GM19023 (cell line): ENCODE measurements around the gene XPR1.

ENCODE experiments used
- ATAC-seq: cut with Tn5 transposase; IDR thresholded peaks from one replicate; pipeline ENCODE4 v1.9.1; 2021; ENCODE audit warnings: mild to moderate bottlenecking, moderate library complexity; ENCODE audit not compliant: unreplicated experiment

XPR1 gene

DNA sequence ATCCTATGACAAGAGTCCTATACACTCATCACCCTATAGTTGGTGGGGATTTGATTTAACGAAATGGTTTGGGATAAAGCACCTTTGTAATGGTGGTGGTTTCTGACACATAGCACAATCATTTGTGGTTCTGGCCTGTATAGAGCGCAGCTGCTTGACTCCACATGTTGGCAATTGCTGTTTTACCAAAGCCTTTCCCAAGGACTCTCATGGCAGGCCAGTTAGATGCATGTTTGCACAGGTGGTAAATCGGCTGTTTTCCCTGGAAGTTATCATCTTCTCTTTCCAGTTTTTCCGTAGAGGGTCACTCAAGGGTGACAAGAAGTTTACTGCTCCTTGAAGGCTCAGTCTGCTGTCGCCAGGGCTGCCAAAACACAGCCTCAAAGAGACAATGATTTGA, 17.1 kb upstream of the XPR1 start:
- no peak for ATAC-seq

DNA sequence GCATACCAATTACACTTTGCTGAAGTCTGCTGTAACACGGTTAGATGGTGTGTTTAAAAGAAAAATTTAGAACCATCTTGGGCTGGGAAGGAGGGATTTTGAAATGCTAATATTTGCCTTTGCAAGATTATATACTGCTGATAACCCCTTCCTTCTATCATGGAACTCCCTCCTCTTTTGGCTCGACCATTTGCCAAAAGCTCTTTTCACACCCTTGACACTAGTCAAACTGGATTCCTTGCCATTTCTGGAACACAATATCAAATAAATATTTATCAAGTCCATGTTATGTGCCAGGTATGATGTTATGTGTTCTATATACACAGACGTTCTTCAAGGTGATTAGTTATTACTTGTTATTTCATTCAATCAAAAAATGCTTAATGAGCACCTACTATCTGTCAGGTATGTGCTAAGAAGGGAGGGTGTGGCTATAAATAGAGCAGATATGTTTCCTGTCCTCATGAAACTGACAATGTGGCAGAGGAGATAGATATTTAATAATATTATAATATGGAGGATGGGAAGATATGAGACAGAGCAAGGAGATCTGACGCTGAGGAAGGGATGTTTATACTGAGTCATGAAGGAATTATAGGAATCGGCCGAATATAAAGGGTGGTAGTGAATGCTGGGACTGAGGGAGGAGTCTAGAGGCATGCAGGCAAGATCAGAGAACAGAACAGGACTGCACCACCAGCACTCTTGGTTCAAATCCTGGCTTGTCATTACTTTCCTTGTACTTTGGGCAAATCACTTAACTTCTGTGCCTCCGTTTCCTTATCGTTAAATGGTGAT, 16.1 kb upstream of the XPR1 start:
- no peak for ATAC-seq

DNA sequence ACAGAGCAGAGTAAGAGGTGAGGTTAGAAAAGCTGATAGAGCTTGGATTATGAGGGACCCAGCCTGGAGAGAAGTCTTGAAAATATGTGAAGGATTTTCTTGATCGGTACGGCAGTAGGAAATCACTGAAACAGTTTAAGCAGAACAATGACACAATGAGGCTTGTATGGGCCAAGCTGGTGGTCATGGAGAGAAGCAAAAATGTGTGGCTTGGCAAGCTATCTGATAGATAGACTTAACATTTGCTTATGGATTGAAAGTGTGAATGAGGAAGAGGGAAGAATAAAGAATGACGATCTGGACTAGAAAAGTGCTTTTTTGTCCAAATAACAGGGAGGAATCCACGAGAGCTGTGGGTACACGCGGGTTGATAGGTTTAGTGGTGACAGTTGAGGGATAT, 15.4 kb upstream of the XPR1 start:
- no peak for ATAC-seq

DNA sequence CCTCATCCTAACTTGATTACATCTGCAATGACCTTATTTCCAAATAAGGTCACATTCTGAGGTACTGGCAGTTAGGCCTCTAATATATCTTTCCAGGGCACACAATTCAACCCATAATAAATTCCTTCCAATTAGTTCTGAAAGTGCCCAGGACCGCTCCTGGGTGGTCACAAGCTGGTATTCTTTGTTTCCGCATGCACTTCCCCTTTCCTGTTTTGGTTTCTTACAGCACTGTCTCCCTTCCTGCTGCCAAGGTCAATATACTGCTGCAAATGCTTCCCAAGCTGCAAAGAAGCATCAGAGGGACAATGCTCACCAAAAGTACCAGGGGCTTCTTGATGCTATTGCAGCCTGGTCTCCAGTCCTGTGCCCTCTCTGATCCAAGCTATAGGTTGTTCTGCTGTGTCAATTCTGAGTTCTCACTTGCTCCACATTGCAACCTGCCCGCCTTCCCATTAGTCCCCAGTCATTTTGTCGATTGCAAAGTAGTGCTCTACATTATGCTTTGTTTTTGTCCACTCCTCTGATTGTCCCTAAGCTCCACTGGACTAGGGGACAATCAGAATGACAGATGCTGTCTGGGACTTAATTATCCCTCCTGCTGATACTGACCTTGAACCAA, 13.9 kb upstream of the XPR1 start:
- no peak for ATAC-seq

DNA sequence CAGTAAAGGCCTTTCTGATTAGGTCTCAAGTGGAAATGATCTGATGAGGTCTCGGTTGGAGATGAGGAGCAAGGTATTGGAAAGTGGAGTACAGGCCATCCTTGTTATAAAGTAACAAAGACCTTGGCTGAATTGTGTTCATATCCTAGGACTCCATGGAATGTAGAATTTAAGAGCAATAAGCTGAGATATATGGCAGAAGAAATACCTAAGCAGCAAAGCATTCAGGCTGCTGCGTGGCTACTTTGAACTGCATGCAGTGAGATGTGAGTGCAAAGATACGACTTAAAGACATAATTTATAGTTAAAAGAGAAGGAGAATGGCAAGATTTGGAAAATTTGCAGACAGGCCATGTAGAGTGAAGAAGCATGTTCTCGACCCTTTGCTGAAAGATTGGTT, 11.2 kb upstream of the XPR1 start:
- no peak for ATAC-seq

DNA sequence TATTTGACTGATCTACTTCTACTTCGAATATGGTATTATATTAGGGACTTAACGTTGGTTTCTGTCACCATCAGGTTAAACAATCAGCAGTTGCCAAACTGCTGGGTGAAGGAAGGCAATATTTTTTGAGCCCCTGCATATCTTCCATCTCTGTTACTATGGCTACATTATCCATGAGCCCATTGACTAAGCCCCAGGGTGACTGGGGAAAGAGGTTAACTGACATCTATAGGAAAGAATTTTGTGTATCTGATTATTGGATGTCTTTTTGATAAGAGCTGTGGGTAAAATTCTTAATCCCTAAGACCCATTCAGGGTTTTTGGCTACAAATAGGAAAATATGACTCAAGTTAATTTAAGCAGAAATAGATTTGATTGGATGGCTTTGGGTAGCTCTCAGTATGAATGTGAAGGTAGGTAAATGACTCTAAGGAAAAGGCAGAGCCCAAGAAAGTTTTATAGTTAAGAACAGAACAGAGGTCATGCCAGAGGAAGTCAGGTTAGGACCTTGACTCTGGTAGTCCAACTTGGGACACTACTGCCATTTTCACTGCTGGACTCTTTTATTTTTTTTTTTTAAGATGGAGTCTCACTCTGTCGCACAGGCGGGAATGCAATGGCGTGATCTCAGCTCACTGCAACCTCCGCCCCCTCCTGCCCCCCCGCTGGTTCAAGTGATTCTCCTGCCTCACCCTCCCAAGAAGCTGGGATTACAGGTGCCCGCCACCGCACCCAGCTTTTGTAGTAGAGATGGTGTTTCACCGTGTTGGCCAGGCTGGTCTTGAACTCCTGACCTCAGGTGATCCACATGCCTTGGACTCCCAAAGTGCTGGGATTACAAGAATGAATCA, 8.9 kb upstream of the XPR1 start:
- ATAC-seq, result no peak

DNA sequence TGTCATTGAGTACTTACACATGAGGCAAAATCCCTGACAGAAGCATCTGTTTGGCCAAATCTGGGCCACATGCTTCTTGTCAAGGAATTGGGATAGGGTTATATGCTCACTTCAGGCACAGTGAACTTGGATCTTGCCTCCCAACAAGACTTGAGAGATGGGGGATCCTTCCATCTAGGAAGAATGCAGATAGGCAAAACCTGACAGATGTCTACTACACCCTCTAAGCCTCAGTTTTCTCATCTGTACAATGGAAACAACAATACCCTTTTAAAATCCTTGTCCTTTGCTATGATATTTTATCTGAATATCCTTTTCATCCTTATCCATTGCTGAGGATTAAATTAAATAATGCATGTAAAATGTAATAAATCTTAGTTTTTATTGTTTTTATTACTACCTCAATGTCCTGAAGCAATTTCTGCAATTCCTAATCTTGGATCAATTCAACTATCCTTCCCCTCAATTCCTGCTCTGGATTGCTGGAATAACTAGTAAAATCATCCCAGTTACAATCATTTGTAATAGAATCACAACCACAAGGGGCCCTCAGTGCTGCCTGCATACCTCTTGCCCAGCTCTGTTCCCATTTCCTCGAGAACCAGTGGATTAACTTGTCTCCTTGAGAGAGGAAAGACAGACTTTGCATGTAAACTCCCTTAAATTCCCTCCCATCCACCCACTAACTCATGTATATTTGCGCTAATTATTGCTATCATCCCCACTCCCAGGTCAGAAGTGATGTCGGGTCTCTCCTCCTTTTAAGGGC, 8.1 kb upstream of the XPR1 start:
- ATAC-seq, result no peak

DNA sequence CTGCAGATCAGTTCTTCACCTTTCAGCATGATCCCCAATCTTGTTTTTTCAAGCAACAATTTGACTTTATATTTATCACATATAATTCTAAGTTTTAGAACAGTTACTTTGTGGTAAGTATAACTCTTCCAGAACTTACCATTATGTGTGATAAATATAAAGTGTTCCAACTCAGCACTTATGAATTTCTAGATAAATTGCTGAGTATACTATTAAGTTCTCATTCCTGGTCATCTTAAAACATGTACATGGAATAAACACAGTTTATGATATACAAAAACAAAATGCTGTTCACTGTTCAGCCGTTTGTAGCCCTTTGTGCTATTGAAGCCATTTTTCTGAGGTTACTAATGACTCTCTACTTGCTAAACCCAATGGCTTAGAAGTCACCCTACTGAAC, 5.1 kb upstream of the XPR1 start:
- no peak for ATAC-seq

DNA sequence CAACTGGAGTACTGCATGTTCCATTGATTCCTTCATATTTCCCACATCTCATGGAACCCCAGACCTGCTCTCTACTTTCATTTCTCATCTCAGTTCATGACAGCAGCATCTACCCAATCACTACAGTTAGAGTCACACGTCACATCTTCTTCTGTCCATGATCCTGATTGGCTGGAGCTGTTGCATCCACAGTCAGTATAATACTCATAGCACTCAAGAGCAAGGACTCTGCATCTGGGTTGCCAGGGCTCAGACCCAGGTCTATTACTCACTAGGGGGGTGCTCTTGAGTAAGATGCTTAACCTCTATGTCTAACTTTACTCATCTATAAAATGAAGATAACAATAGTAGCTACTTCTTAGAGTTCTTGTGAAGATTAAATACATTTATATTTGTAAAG, 4.4 kb upstream of the XPR1 start:
- no peak for ATAC-seq

DNA sequence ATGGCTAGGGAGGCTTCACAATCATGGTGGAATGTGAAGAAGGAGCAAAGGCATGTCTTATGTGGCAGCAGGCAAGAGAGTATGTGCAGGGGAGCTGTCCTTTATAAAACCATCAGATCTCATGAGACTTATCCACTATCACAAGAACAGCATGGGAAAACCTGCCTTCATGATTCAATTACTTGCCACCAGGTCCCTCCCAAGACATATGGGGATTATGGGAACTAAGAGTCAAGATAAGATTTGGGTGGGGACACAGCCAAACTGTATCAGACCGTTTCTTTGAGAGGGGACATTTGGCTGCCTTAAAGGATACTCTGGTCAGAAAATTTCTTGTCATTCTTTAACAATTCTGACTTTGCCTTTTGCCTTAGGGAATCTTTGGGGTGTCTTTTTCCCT, 3.2 kb upstream of the XPR1 start:
- ATAC-seq, result no peak

DNA sequence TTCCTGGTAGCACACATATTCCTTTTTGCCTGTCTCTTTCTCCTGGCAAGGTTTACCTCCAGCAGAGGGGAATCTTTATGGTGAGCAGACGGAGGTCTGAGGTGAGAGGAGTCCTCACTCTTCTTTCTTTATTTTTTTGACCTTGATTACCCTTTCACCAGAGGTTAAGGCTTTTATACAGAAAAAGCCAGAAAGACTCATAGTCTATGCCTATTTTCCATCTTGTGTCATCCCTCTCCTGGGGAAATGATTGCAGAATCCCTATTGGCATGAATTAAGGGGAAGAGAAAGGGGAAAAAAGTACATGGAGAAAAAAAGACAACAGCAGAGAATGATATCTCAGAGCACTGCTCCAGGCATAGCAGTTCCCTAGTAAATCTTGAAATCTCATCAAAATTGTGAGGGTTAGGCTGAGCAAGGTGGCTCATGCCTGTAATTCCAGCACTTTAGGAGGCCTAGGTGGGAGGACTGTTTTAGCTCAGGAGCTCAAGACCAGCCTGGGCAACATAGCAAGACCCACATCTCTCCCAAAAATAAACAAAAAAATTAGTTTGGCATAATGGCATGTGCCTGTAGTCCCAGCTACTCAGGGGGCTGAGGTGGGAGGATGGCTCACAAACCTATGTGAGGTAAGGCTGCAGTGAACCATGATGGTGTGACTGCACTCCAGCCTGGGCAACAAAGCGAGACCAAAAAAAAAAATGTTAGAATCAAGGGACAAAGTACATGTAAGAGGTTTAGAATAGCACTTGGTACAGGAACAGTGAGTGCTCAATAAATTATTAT, 1.2 kb upstream of the XPR1 start:
- no peak for ATAC-seq

DNA sequence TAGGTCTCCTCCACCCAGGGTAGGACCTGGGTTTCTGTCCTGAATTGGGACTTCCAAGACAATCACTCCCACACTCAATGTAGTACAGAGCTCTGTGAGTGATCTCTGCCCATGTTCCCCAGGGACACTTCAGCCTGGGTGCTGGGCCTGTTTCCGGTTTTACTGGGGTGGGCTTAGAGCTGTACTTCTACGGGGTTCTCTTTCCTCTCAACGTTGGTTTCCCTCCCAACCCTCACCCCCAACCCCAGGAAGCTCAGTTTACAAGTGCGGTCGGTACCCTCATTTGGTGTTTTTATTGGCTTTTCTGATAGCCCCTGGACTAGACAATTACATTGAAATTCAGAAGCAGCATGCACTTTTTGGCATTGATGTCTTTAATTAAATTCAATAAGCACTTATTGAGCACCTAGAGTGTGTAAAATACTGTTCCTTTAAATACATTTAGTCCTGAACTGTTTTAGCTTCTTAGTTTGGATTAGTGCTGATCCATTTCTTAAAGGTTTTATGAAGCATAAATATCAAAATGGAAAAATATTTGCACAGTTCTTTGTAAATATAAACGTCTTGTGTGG, 542 bp upstream of the XPR1 start:
- no peak for ATAC-seq

DNA sequence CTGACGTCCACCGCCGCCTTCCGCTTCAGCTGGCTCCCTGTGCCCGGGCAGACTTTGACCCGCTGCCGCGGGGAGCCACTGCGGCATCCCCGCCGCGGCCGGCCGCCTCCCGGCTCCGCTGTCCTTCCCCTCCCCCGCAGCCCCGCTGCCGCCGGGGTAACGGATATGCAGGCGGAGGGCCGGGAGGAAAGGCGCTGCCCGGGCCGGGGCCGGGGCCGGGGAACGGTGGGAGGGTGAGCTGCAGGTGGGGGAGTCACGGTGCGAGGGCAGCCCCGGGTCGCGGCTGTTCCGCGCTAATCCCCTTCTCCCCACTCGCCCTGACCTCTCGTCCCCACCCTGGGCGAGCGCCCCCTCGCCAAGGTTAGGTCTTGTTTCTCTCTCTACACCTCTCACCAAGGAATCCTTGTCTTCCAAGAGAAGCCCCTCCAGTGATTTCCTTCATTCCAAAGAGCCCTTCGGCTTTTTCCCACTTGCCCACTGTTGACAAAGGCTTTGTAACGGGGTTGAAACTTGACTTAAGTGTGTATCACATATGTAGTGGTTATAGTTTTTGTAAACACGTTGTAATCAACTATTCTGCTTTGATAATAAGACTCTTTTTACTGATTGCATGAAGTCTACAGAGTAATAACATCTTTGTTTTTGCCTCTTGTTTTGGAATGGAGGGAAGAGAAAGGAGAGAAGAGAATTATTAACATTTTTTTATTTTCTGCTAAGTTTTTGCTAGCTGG, 669 bp downstream of the XPR1 start:
- ATAC-seq, result peak; percentile 42

DNA sequence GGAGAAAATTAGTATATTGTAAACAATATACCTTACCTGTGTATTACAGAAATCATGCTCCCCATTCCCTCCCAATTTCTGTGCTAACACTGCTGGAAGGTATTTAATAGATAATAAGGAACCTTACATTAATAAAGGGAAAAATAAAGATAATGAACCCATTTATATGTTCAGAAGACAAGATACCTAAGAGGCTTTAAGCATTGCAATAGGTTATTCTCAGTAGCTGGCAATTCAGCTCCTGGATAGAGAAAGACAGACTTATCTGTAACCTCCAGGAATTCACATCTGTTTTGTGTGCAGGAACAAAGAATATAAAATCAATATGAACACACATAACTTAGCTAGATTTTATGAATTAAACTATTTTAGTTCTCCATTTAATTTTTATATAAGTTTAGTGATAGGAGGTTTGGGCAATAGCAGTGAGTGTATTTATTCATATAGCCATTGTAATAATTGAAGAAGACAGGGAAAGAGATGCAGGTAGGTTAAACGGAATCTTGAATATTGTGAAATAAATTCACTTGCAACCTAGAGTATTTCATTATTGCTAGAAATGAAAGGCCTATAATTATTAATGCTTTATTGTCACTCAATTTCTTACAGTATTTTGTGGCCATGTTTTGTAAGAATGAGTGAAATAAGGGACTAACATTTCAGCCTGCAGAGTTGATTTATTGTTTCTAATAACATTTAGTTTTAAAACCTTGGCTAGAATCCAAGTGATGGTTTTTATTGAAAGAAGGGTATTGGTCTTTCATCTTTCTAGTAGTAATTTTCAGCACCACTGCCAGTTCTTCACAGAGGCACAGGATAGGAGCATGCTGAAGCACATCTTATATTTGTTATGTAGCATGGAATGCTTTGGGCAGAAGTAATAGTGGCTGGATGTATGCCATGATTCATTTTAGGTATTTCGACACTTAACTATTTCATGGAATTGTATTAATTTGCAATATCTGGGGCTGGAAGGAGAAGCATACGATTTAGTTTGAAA, 1.5 kb downstream of the XPR1 start:
- no peak for ATAC-seq

DNA sequence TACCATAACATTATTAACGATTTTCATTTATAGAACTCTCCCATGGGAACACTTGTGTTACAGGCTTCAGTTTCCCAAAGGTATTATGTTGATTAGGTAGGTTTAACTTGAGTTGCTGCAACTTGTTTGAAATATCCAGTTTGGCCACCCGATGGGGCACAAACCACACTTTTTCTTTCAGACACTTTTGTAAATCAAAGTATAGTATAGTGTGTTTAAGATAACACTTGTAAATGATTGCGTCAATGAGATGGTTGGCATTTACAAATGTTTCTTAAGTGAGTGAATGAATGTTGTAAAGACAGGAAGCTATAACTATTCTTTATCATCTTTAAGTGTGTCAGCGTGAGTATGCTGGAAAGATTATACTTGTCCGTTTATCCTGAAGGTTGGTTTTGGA, 4.3 kb downstream of the XPR1 start:
- ATAC-seq, result no peak

DNA sequence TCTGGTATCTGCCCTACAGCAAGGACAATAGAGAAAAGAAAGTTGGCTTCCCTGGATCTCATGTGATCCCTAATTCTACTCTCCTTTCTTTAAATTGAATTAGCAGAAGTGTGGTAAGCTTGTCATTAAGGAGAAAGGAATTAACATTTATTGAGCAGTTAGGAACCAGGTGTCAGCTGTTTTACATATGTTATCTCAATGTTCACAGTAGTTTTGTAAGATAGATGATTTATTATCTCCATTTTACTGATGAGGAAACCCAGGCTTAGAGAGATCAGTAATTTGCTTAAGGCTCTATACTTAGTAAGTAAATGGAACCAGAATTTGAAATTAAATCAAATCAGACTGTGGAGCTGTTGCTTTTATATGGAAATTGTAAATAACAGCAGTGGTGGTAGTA, 8.0 kb downstream of the XPR1 start:
- ATAC-seq, result no peak

DNA sequence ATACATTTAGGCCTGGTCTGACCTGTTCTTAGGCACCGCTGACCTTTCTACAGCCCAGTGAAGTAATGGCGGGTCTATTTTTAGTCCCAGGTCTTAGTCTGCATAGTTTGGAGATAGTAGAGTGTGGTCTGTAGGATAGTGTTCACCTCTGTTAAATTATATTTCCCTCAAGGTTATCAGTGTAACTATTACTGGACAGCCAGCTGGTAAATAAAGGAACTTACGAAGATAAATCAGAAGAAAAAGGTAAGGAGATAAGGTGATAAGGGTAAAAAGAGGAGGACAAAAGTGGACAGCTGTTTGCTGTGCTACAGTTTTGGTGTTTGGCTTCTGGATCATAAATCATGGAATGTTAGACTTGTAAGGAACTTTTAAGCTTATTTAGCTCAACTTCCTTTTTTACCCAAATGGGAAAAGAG, 8.7 kb downstream of the XPR1 start:
- ATAC-seq, result no peak

DNA sequence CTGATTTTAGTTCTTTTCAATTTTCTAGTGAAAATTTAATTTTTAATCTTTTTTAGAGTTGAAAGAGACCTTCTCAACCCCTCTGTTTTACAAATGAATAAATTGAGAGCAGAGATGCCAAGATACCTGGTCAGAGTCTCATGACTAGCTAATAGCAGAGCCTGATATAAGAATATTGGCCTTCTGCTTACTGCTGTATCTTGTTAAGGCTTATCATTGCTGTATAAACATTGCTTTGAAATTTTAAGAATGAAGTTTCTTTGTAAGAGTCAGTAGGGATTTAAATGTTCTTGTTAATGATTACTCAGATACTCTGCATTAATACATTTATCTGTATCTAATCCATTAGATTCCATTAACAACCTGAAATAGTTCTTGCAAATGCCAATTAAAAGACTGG, 9.8 kb downstream of the XPR1 start:
- ATAC-seq, result no peak
